GM21515 (cell line): ENCODE results near the gene VASP.

Source experiments
- ATAC-seq: cut with Tn5 transposase; IDR thresholded peaks from one replicate; pipeline ENCODE4 v1.9.1; 2021; ENCODE audit not compliant: unreplicated experiment

VASP gene

GRCh38 chr19:45506989-45507871 lies at the start of gene VASP:
Gene VASP, plus strand, starts transcription at chr19:45507479. Its CDS starts 293 bp downstream, at chr19:45507772.
- ATAC-seq, result peak; percentile 47

- no peak for ATAC-seq
Observed at GRCh38 chr19:45457776-45458175, 49.5 kb upstream of the VASP start.

GRCh38 chr19:45460807-45461347 lies 46.4 kb upstream of the VASP start:
- no peak for ATAC-seq

GRCh38 chr19:45462174-45462573 lies 45.1 kb upstream of the VASP start:
- no peak for ATAC-seq

- ATAC-seq, result no peak
Observed at GRCh38 chr19:45463241-45463640, 44.0 kb upstream of the VASP start.

GRCh38 chr19:45464274-45464673 lies 43.0 kb upstream of the VASP start:
- no peak for ATAC-seq

- ATAC-seq, result no peak
Observed at GRCh38 chr19:45464852-45465441, 42.3 kb upstream of the VASP start.

GRCh38 chr19:45467115-45467455 lies 40.2 kb upstream of the VASP start:
- no peak for ATAC-seq

GRCh38 chr19:45467456-45468158 lies 39.7 kb upstream of the VASP start, which contains the start of gene FOSB:
Gene FOSB, plus strand, starts transcription at chr19:45467996. Its CDS starts 591 bp downstream, at chr19:45468587.
- ATAC-seq, result peak; percentile 52

- ATAC-seq, result no peak
Observed at GRCh38 chr19:45468159-45468651, 39.1 kb upstream of the VASP start.

- no peak for ATAC-seq
Observed at GRCh38 chr19:45468803-45469131, 38.5 kb upstream of the VASP start.

- ATAC-seq, result peak; percentile 53
Observed at GRCh38 chr19:45469132-45469944, 37.9 kb upstream of the VASP start.

- no peak for ATAC-seq
Observed at GRCh38 chr19:45469945-45470761, 37.1 kb upstream of the VASP start.

GRCh38 chr19:45470762-45471081 lies 36.6 kb upstream of the VASP start:
- ATAC-seq, result no peak

- no peak for ATAC-seq
Observed at GRCh38 chr19:45471111-45471930, 36.0 kb upstream of the VASP start.

GRCh38 chr19:45471931-45472562 lies 35.2 kb upstream of the VASP start:
- ATAC-seq, result no peak

GRCh38 chr19:45472563-45473366 lies 34.5 kb upstream of the VASP start:
- no peak for ATAC-seq

- ATAC-seq, result no peak
Observed at GRCh38 chr19:45473367-45473681, 34.0 kb upstream of the VASP start.
